H1 (cell line): ENCODE data around the gene FHOD1. TPM values are rescaled to one million over a fixed set of nuclear protein-coding genes. Genes with fewer than 3 reads are reported as not detected.
A peak's percentile ranks its signal among the peaks of the same experiment; 100 is the strongest.

ENCODE experiments used
- microRNA counts: library from miRNA; unstranded; fragments of <30 nt; microRNA quantifications from one replicate; lab custom pipeline; 2015
- microRNA-seq, 2 experiments: library from miRNA; unstranded; fragments of <30 nt; microRNA quantifications; one replicate each; pipeline versions ENCODE4 to v1.2.0, GENCODE V29; 2016 to 2020; ENCODE audit warnings: borderline microRNAs expressed in 2 of 2, borderline number of aligned reads in 2 of 2, borderline replicate concordance in 1 of 2
- polyA plus RNA-seq, 7 experiments: library from polyadenylated mRNA; depleted of rRNA in 3 of 7; stranded (reverse) in 5 of 7; unstranded in 2 of 7; fragments of >200 nt in 5 of 7; fragments of 200-250 nt in 2 of 7; gene quantifications; 1 replicate in 5 of 7; 2 replicates in 1 of 7; 4 replicates in 1 of 7; pipeline versions ENCODE4 v1.2.1 to v1.2.3, GENCODE V29; 2011 to 2013; ENCODE audit warnings: missing spikeins in 2 of 7, mixed read lengths in 2 of 7
- small RNA-seq: library from polyadenylated mRNA; stranded (forward); fragments of <200 nt; extraction: miRNeasy Mini kit (QIAGEN cat#:217004); gene quantifications from one replicate; pipeline ENCODE3, GENCODE V24; 2013; ENCODE audit not compliant: insufficient read depth
- total RNA-seq: library from RNA; stranded (reverse); fragmentation: NEBNext Ultra II Directional; extraction: Animal tissue kit (Norgen Biotek cat#: 25700); gene quantifications from 2 replicates; pipeline ENCODE4 v1.2.1, GENCODE V29; 2021

Gene FHOD1
- total and polyA plus RNA-seq, 2 of the 8 experiments (the other 6 are each of a cell fraction or from before 2014, with no cell fraction given) = 31.3 to 60.7 TPM

MicroRNAs within 50 kb of the gene (microRNA counts, 767-probe panel; counts per million panel counts)
- 879 counts per million, percentile 95 among the panel's probes with 10 or more counts for microRNA hsa-miR-328 (lab: Ali Mortazavi, UCI)

Small RNAs within 50 kb of the gene (microRNA-seq; reads per million reads assigned to microRNA genes)
- gene MIR328 = 0.92 to 1.8 reads per million in 2 experiments

Small RNAs within 50 kb of the gene (small RNA-seq; reads per million reads assigned to genes)
- gene MIR328 = 6.9 reads per million, percentile 73 among the genes with 10 or more reads in this experiment

Other genes starting within 250 kb of the FHOD1 start
- 31.6 and 34.3 TPM in 2 replicates for gene CBFB, start 218.3 kb downstream of the FHOD1 start, total RNA-seq
- 8.0 and 11.5 TPM in 2 replicates for gene CBFB, start 218.3 kb downstream of the FHOD1 start, polyA plus RNA-seq (2011; rRNA removed)
- 18.6 TPM in 2 replicates for gene PHAF1, start 137.5 kb downstream of the FHOD1 start, total RNA-seq
- 20.6 and 26.4 TPM in 2 replicates for gene PHAF1, start 137.5 kb downstream of the FHOD1 start, polyA plus RNA-seq (2011; rRNA removed)
- gene B3GNT9, start 96.5 kb downstream of the FHOD1 start, total RNA-seq = 3.5 and 4.7 TPM in 2 replicates
- gene B3GNT9, start 96.5 kb downstream of the FHOD1 start, polyA plus RNA-seq (2011; rRNA removed) = 9.0 and 10.2 TPM in 2 replicates
- gene TRADD, start 87.6 kb downstream of the FHOD1 start, total RNA-seq = 0.19 and 0.29 TPM in 2 replicates
- gene TRADD, start 87.6 kb downstream of the FHOD1 start, polyA plus RNA-seq (2011; rRNA removed) = 0.50 and 0.60 TPM in 2 replicates
- not detected in 2 replicates for gene FBXL8, start 87.5 kb downstream of the FHOD1 start, total RNA-seq
- gene FBXL8, start 87.5 kb downstream of the FHOD1 start, polyA plus RNA-seq (2011; rRNA removed) = 0.11 and 0.67 TPM in 2 replicates
- gene HSF4, start 82.7 kb downstream of the FHOD1 start, total RNA-seq = not detected in 2 replicates
- gene HSF4, start 82.7 kb downstream of the FHOD1 start, polyA plus RNA-seq (2011; rRNA removed) = 0.14 and 0.93 TPM in 2 replicates
- 1.6 and 2.2 TPM in 2 replicates for gene NOL3, start 76.9 kb downstream of the FHOD1 start, total RNA-seq
- gene NOL3, start 76.9 kb downstream of the FHOD1 start, polyA plus RNA-seq (2011; rRNA removed) = 4.1 and 4.6 TPM in 2 replicates
- gene MATCAP1, start 63.5 kb downstream of the FHOD1 start, total RNA-seq = 22.9 and 23.1 TPM in 2 replicates
- gene MATCAP1, start 63.5 kb downstream of the FHOD1 start, polyA plus RNA-seq (2011; rRNA removed) = 27.5 and 38.0 TPM in 2 replicates
- gene EXOC3L1, start 57.3 kb downstream of the FHOD1 start, total RNA-seq = 1.3 and 1.7 TPM in 2 replicates
- gene EXOC3L1, start 57.3 kb downstream of the FHOD1 start, polyA plus RNA-seq (2011; rRNA removed) = 1.3 and 2.1 TPM in 2 replicates
- gene E2F4, start 55.3 kb downstream of the FHOD1 start, total RNA-seq = 78.0 and 79.9 TPM in 2 replicates
- 157 and 194 TPM in 2 replicates for gene E2F4, start 55.3 kb downstream of the FHOD1 start, polyA plus RNA-seq (2011; rRNA removed)
- 9.2 and 9.6 TPM in 2 replicates for gene ELMO3, start 48.4 kb downstream of the FHOD1 start, total RNA-seq
- gene ELMO3, start 48.4 kb downstream of the FHOD1 start, polyA plus RNA-seq (2011; rRNA removed) = 10.9 and 14.4 TPM in 2 replicates
- gene TMEM208, start 20.4 kb downstream of the FHOD1 start, total RNA-seq = 37.7 and 37.9 TPM in 2 replicates
- 93.9 and 100.0 TPM in 2 replicates for gene TMEM208, start 20.4 kb downstream of the FHOD1 start, polyA plus RNA-seq (2011; rRNA removed)
- 7.9 and 8.5 TPM in 2 replicates for gene SLC9A5, start 1.5 kb upstream of the FHOD1 start, total RNA-seq
- 8.6 and 11.6 TPM in 2 replicates for gene SLC9A5, start 1.5 kb upstream of the FHOD1 start, polyA plus RNA-seq (2011; rRNA removed)
- gene PLEKHG4, start 32.1 kb upstream of the FHOD1 start, total RNA-seq = 7.4 and 7.7 TPM in 2 replicates
- gene PLEKHG4, start 32.1 kb upstream of the FHOD1 start, polyA plus RNA-seq (2011; rRNA removed) = 11.1 and 19.8 TPM in 2 replicates
- 0.06 and 0.63 TPM in 2 replicates for gene KCTD19, start 79.3 kb upstream of the FHOD1 start, total RNA-seq
- 0.24 and 0.47 TPM in 2 replicates for gene KCTD19, start 79.3 kb upstream of the FHOD1 start, polyA plus RNA-seq (2011; rRNA removed)
- 0.44 TPM in 1 of 2 replicates, not detected in the other for gene LRRC36, start 79.3 kb upstream of the FHOD1 start, total RNA-seq
- gene LRRC36, start 79.3 kb upstream of the FHOD1 start, polyA plus RNA-seq (2011; rRNA removed) = 0.09 and 0.15 TPM in 2 replicates
- 0.61 and 1.0 TPM in 2 replicates for gene TPPP3, start 146.0 kb upstream of the FHOD1 start, total RNA-seq
- 0.77 and 1.3 TPM in 2 replicates for gene TPPP3, start 146.0 kb upstream of the FHOD1 start, polyA plus RNA-seq (2011; rRNA removed)
- gene ZDHHC1, start 169.0 kb upstream of the FHOD1 start, total RNA-seq = 3.1 and 3.5 TPM in 2 replicates
- gene ZDHHC1, start 169.0 kb upstream of the FHOD1 start, polyA plus RNA-seq (2011; rRNA removed) = 4.9 and 7.5 TPM in 2 replicates
- gene HSD11B2, start 183.6 kb upstream of the FHOD1 start, total RNA-seq = 25.9 and 28.7 TPM in 2 replicates
- gene HSD11B2, start 183.6 kb upstream of the FHOD1 start, polyA plus RNA-seq (2011; rRNA removed) = 32.9 and 41.9 TPM in 2 replicates
- 47.3 and 54.1 TPM in 2 replicates for gene ATP6V0D1, start 233.7 kb upstream of the FHOD1 start, total RNA-seq
- gene ATP6V0D1, start 233.7 kb upstream of the FHOD1 start, polyA plus RNA-seq (2011; rRNA removed) = 129 and 134 TPM in 2 replicates
- gene AGRP, start 236.1 kb upstream of the FHOD1 start, total RNA-seq = not detected in 2 replicates
- not detected in 2 replicates for gene AGRP, start 236.1 kb upstream of the FHOD1 start, polyA plus RNA-seq (2011; rRNA removed)